HG03066 (cell line): ENCODE data around the gene NUDT3.
"Not testable (repeated sequence)": the region's sequence is repeated elsewhere in the genome, so short reads cannot be mapped to it uniquely, and the experiment has no call there.

Experiments
- ATAC-seq: cut with Tn5 transposase; IDR thresholded peaks from one replicate; pipeline ENCODE4 v1.9.1; 2021; ENCODE audit warnings: low read depth; ENCODE audit not compliant: unreplicated experiment

NUDT3 gene

DNA sequence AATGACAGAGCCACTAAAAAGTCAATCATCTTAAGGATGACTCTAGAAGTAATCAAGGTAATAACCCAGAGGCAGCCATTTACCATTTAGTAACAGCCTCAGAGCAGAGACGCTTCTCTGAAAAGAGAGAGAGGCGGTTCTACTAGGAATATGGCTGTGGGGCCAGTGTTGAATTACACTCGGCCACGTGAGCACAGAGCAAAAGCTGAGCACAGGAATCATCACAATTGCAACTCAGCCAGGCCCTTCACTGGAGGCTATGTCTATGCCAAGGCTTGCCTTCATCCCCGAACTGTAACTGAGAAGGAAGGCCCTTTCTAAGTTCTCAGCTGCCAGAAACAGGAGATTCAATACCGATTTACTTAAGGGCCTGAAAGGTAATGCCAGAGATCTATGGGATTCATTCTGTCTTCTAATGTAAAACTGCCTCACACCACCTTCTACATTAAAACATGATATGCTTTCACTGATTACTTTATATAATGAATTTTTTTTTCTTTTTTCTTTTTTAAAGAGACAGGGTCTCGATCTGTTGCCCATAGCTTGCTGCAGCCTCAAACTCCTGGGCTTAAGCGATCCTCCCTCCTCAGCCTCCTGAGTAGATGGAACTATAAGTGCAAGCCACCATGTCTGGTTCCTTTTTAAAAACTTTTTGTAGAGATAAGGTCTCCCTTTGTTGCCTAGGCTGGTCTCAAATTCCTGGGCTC, 67.6 kb downstream of the NUDT3 start:
- ATAC-seq, result no peak

DNA sequence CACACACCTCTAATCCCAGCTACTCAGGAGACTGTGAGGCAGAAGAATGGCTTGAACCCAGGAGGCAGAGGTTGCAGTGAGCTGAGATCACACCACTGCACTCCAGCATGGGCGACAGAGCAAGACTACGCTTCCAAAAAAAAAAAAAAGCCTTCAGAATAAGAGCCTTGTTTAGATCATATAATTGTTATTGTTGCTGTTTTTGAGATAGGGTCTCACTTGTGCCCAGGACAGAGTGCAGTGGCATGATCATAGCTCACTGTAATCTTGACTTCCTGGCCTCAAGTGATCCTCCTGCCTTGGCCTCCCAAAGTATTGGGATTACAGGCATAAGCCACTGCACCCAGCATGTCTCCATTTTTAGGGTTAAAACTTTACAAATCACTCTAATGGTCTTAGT, 68.2 kb downstream of the NUDT3 start:
- ATAC-seq, result not testable (repeated sequence)

DNA sequence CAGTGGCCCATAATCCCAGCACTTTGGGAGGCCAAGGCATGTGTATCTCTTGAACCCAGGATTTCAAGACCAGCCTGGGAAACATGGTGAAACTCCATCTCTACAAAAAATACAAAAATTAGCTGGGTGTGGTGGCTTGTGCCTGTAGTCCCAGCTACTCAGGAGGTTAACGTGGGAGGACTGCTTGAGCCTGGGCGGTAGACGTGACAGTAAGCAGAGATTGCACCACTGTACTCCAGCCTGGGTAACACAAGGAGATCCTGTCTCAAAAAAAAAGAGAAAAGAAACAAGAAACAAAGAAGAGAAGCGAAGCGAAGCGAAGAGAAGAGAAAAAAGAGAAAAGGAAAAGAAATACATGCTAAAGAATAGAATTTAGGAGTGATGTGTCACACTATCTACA, 69.2 kb downstream of the NUDT3 start:
- no peak for ATAC-seq

DNA sequence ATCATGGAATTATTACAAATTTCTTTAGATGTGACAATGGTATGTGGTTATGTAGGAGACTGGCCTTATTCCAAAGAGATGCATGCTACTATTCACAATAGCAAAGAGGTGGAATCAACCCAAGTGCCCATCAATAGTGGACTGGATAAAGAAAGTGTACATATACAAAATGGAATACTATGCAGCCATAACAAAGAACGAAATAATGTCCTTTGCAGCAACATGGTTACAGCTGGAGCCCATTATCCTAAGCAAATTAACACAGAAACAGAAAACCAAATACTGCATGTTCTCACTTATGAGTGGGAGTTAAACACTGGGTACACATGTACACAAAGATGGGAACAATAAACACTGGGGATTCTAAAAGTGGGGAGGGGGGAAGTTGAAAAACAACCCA, 69.7 kb downstream of the NUDT3 start:
- ATAC-seq, result no peak

DNA sequence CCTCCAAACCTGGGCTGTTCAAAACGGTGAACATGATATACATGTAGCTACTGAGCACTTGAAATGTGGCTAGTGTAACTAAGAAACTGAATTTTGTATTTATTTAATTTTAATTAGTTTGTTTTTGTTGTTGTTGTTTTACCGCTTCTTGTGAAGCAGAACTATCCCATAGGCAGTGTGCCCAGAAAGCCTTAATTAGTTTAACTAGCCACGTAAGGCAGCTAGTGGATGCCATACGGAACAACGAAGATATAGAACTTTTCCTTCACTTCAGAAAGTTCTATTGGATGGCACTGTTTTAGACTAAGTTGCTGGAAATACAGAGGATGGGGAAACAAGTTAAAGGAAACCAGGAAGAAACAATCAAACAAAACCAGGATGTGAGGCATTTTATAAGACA, 70.6 kb downstream of the NUDT3 start:
- ATAC-seq, result no peak

DNA sequence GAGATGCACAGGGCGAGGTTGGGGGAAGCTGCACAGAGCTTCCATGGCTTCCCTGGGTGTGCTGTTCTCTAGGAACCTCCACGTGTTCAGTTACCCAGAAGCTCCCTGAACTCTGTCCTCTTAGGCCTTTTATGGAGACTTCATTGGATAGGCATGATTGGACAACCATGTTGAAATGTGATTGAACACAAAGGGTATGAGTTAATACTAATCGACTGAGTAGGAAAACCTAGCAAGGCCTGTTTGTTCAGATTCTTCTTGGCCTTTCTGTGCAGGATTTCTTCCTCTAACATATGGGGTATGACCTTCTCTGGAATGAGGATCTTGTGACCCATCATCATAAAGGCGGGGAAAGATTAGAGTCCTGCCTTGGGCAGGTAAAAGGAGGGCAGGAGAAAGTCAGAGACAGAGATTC, 73.0 kb downstream of the NUDT3 start:
- ATAC-seq, result no peak

DNA sequence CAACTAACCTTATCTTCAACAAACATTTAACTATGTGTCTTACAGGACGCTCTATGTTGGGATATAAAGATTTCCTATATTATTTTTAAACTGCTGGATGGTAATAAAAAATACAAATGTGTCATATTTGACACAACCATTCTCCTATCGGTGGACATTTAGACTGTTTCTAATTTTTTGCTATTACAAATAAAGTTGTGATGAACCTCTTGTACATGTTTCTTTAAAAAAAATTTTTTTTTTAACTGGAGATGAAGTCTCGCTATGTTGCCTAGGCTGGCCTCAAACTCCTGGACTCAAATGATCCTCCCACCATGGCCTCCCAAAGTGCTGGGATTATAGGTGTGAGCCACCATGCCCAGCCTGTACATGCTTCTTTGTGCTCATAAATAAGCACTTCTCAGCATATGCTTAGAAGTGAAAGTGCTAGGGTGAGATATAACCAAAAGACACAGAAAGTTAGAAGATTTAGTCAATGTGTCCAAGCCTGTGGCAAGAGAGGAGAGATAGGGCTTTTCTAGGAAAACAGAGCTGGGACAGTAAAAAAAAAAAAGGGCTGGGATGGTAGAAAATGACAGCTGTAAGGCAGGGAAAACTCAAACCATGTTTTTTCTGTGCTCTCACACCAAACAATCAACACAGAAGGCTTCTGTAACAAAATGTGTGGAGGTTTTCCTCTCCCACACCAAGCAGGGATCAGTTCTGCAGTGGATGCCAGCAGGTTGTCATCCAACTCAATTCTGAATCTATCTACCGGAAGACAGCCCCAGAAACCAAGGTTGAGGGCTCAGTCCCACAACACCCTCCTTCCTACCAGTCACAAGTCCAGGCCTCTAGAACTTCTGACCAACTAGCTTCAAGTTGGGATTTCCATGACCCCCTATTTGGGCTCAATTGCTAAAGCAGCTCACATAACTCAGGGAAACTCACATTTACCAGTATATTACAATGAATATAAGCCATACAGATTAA, 73.7 kb downstream of the NUDT3 start:
- no peak for ATAC-seq

DNA sequence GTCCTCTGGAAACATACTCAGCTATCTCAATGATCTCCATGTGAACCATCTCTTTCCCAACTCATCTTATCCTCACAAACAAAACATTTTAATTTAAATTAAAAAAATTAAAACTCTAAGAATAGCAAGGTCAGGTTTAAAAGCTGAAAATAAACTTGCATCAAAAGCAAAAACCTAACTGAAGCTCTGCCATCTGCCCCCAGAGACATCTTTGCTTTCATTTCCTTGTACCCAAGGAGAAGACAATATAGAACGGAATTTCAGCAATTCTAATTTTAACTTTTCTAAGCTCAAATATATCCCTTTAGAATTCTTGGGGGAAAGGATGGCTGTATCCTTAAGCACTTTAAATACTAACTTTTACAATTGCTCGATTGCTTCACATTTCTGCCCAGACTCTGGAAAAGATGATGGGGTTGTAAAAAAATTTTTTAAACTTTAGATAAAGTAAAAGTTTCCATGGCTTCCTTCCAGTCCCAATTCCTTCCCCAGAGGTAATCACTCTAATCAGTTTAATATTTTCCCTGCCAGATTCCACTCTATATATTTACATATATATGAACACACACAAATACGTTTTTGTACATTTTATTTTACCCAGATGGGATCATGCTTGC, 74.5 kb downstream of the NUDT3 start:
- no peak for ATAC-seq

DNA sequence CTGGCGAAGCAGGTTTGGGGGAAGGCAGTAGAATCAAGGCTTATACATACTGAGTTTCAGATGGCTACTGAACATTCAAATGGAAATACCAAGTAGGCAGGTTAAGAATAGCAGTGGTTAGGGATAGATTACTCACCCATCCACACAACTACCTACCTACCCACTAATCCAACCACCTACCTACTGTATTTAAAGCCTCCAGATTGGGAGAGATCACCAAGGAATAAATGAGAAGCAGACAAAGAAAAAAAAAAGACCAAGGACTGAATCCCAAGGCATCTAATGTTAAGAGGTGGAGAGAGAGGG, 75.3 kb downstream of the NUDT3 start:
- no peak for ATAC-seq

DNA sequence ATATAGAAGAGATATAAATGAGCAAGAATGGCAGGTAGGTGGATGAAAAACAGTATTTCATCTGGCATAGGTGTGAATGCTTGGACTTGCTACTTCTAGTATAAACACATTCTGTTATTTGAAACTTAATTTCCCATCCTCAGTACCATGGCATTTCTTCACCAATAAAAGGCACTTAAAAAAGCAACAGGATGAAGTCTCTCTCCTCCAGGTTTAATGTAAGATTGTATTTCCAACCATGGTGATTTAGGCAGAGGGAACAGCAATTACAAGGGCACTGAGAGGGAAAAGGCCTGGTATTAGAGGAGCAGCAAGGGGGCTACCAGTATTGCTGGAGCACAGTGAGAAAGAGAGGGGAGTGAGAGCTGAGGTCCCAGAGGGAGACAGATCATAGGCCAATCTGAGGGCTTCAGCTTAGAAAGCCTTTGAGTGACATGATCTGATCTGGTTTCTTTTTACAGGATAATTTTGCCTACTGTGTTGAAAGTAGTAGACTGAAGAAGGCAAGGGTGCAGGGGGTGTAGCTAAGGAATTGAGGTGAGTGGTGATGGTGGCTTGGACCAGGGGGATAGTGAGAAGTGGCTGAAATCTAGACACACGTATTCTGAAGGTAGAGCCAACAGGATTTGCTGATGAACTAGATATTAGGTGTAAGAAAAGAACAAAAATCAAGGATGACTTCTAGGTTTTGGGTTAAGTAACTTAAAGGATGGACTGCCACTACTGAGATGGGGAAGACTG, 75.9 kb downstream of the NUDT3 start:
- no peak for ATAC-seq

DNA sequence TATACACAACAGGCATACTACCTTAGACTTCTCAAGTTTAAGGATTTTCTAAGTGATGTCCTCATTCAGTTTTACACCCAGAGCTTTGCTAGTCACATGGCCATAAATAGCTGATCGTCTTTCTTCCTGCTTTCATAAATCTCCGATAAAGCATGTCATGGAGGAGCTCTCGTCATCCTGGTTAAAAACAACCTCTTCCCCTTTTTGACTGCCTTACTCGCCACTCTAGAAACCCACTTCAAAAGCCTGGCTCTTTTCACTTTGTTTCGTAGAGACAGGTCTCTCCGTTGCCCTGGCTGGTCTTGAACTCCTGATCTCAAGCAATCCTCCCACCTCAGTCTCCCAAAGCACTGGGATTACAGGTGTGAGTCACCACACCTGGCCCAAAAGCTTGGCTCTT, 76.7 kb downstream of the NUDT3 start:
- ATAC-seq, result no peak

DNA sequence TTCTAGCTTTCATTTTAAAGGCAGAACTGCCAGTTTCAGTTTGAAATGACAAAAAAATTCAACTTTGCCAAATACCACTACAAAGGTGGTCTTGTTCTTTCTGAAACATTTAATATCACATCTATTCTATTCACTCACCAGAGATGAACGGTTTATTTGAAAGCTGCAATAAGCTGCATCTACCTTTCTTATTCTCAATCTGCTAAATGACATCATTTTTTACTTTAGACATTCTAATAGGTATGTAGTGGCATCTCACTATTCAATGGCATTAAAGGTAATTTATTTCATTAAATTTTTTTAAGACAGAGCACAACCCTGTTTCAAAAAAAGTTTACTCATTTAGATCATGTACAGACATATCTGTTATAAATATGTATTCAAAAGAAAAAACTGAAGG, 77.2 kb downstream of the NUDT3 start:
- no peak for ATAC-seq

DNA sequence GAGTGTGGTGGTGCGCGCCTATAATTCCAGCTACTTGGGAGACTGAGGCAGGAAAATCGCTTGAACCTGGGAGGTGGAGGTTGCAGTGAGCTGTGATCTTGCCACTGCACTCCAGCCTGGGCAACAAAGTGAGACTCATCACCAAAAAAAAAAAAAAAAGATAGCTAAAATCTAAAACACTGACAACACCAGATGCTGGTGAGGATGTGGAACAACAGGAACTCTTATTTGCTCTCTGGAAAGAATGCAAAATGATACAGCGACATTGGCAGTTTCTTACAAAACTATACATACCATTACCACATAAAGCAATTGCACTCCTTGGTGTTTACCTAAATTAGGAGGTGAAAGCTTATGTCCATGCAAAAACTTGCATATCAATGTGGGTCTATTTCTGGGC, 80.2 kb downstream of the NUDT3 start:
- no peak for ATAC-seq

DNA sequence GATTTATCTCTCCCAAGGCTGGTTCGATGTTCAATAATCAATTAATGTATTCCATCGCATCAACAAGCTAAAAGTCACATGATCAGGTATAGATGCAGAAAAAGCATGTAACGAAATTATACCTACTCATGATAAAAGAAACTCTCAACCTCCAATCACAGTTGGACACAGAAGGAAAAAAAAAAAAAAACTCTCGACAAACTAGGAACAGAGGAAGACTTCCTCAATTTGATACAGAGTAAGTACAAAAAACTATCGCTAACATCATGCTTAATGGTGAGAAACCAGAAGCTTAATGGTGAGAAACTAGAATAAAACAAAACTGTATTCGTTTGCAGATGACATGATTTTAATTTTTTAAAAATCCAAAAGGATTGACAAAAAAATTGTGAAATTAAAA, 81.7 kb downstream of the NUDT3 start:
- ATAC-seq, result no peak

DNA sequence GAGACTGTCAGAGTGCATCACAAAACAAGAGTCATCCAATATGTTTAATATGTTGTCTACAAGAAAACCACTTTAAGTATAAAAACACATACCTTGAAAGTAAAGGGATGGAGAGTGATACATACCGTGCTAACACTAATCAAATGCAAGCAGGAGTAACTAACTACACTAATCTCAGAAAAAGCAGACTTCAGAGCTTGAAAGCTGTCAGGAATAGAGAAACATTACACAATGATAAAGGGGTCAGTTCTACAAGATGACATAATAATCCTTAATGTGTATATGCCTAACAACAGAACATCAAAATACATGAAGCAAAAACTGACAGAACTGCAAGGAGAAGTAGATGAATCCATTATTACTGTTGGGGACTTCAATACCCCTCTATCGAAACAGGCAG, 84.0 kb downstream of the NUDT3 start:
- no peak for ATAC-seq

DNA sequence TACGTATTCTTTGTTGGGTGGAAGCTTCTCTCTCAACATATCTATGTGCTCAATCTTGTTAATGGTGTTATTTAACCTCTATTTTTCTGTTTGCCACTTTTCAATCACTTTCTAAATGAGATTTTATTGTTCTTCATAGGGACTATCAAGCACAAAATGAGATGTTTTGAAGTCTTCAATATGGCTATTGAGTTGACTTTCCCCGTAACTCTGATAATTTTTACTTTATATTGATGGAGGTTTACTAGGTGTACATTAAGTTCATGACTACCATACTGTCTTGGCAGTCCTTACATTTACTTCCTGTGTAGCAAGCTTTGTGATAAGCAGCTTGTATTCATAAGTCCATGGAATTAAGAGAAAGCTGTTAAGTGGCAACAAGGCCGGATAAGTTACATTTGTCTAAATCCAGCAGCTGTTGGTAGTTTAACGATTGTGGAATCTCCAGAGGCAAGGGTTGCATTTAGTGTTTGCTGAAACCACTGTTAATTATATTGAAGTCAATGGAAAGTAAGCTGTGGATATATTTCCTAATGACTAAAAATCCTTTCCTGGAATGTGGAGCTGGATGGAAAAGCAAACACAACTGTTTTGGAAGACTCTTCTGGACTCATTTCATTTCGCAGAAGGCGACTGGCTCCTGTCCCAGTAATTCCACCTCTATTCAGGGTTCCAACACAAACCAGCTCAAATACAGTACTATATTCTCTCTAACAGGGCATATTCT, 86.3 kb downstream of the NUDT3 start:
- ATAC-seq, result no peak

DNA sequence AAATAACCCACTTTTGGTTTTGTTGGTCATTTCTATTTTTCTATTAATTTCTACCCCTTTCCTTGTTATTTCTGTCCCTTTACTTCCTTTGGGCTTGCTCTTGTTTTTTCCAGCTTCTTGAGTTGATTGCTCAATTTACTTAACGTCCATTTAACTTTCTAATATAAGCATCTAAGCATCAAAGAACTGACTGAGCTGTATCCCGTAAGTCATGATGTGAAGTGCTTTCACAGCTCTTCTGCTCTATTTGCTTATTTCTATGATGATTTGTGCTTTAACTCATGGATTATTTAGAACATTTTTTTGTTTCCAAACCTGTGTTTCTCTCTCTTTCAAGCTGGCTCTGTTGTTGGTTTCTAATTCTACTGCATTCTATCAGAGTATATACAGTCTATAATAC, 87.0 kb downstream of the NUDT3 start:
- ATAC-seq, result no peak

DNA sequence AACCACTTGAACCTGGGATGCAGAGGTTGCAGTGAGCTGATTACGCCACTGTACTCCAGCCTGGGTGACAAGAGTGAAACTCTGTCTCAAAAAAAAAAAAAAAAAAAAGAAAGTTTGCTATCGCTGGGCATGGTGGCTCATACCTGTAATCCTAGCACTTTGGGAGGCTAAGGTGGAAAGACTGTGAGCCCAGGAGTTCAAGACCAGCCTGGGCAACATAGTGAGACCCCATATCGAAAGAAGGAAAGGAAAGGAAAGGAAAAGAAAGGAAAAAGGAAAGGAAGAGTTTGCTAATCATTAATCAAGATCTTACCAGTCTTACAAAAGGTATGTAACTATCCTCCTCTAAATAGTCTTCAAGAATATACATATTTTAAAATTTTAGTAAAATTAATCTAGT, 88.3 kb downstream of the NUDT3 start:
- no peak for ATAC-seq

DNA sequence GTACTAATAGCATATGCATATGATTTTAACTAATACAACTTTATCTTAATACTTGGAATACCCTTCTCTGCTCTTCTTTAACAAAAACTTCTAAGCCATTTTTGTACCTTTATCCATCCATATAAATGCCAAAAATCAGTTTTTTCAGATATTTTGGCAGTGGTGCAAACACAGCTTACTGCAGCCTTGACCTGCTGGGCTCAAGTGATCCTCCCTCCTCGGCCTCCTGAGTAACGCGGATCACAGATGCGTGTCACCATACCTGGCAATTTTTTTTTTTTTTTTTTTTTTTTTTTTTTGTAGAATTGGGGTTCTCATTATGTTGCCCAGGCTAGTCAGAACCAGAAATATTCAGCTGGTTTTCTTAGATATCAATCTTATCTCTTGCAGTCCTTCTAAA, 89.5 kb downstream of the NUDT3 start:
- no peak for ATAC-seq

DNA sequence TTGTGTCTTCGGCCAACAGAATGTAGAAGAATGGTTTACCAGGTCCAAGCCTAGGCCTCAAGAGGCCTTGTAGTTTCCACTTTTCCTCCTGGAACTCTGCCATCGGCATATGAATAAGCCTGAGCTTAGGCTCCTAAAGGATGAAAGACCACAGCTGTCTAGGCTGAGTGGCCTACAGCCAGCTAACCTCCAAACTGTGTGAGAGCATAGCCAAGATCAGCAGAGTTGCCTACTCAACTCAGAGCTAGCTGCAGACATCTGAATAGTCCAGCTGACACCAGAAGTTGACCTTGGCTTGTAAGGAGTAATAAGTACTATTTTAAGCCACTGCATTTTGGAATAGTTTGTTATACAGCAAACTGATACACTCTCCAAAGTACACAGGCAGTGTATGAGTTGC, 91.1 kb downstream of the NUDT3 start:
- ATAC-seq, result no peak
